ENCODE results near the gene AGR3.

The AGR3 gene

DNA sequence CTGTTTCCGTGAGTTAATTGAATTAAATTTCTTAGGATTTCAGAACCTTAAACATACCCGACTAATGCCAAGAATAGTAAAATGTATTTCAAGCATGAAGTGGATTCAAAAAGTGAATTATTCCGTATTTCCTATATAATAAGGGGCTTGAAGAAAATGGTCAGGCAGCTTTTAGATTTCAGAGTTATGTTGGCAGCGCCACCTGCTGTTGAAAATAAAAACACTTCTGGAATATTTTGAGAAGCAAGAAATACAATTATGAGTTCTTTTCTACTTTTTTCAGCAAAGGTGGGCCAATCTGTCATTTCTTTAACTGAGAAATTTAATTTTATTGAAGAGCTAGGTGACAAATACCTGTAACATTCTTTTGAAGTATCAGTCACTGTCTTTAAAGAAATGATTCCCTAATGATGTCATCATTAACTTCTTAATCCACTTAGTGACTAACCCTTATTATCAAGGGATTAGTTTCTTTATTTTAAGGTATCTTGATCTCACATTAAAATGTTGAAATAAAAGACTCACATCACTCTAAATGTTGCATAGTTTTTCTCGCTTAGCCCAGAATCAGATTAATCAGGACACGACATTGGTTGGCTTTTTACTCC lies 36.6 kb upstream of the AGR3 start:
- Histone ChIP-seq H3K9ac (ENCODE audit: low read length in 5 of 5) (no peak overlapping the region), H3K4me3 (ENCODE audit: low read depth in 1 of 5, low read length in 5 of 5) (no peak overlapping the region), H3K27ac (ENCODE audit: low read depth, low read length) (no peak overlapping the region), H3K27me3 (ENCODE audit: control insufficient read depth in 5 of 5, insufficient read depth in 4 of 5, low read length in 5 of 5) (no peaks in the 10 kb centered on the region), H3K9me3 (ENCODE audit: control insufficient read depth in 5 of 5, low read length in 5 of 5) (no peaks in the 10 kb centered on the region), H3K4me1 (ENCODE audit: control insufficient read depth in 5 of 5, insufficient read depth in 5 of 5, low read length in 5 of 5) (no peaks in the 10 kb centered on the region), H3K36me3 (ENCODE audit: control insufficient read depth in 5 of 5, insufficient read depth in 5 of 5, low read length in 5 of 5) (no peaks in the 10 kb centered on the region)

DNA sequence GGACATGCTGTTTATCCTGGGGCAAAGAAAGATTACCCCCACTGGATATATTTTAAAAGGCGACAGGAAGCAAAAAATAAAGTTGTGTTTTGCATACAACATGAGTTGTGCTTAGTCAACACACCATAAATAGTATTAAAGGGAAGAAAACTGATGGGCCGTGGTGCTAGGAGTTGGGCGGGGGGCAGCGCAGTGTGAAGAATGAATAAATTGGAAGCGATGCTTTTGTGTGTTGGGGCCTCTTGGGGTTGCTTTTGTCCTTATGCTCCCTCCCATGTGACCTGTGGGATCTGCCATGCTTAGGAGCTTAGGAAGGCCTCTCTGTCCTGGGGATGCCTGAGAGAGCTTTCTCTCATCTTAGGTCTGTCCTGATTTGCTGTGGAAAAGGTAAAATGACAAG lies 35.0 kb upstream of the AGR3 start:
- no peak overlapping the region for H3K27ac ChIP-seq (ENCODE audit: low read depth, low read length)
- H3K36me3 ChIP-seq (ENCODE audit: control insufficient read depth in 5 of 5, insufficient read depth in 5 of 5, low read length in 5 of 5) = no peaks in the 10 kb centered on the region
- H3K27me3 ChIP-seq (ENCODE audit: control insufficient read depth in 5 of 5, insufficient read depth in 4 of 5, low read length in 5 of 5) = no peaks in the 10 kb centered on the region
- no peaks in the 10 kb centered on the region for H3K4me1 ChIP-seq (ENCODE audit: control insufficient read depth in 5 of 5, insufficient read depth in 5 of 5, low read length in 5 of 5)
- H3K9ac ChIP-seq (ENCODE audit: low read length in 5 of 5) = no peak overlapping the region
- no peaks in the 10 kb centered on the region for H3K9me3 ChIP-seq (ENCODE audit: control insufficient read depth in 5 of 5, low read length in 5 of 5)
- no peak overlapping the region for H3K4me3 ChIP-seq (ENCODE audit: low read depth in 1 of 5, low read length in 5 of 5)

- Histone ChIP-seq H3K9me3 (ENCODE audit: control insufficient read depth in 5 of 5, low read length in 5 of 5) (no peaks in the 10 kb centered on the region), H3K27me3 (ENCODE audit: control insufficient read depth in 5 of 5, insufficient read depth in 4 of 5, low read length in 5 of 5) (no peaks in the 10 kb centered on the region), H3K36me3 (ENCODE audit: control insufficient read depth in 5 of 5, insufficient read depth in 5 of 5, low read length in 5 of 5) (no peaks in the 10 kb centered on the region), H3K4me3 (ENCODE audit: low read depth in 1 of 5, low read length in 5 of 5) (no peak overlapping the region), H3K9ac (ENCODE audit: low read length in 5 of 5) (no peak overlapping the region), H3K27ac (ENCODE audit: low read depth, low read length) (no peak overlapping the region), H3K4me1 (ENCODE audit: control insufficient read depth in 5 of 5, insufficient read depth in 5 of 5, low read length in 5 of 5) (no peaks in the 10 kb centered on the region)
These were observed 34.4 kb upstream of the AGR3 start for GRCh38 chr7:16916105-16916639.

- Histone ChIP-seq H3K4me3 (ENCODE audit: low read depth in 1 of 5, low read length in 5 of 5) (no peak overlapping the region), H3K4me1 (ENCODE audit: control insufficient read depth in 5 of 5, insufficient read depth in 5 of 5, low read length in 5 of 5) (no peaks in the 10 kb centered on the region), H3K36me3 (ENCODE audit: control insufficient read depth in 5 of 5, insufficient read depth in 5 of 5, low read length in 5 of 5) (no peaks in the 10 kb centered on the region), H3K9me3 (ENCODE audit: control insufficient read depth in 5 of 5, low read length in 5 of 5) (no peaks in the 10 kb centered on the region), H3K9ac (ENCODE audit: low read length in 5 of 5) (no peak overlapping the region), H3K27me3 (ENCODE audit: control insufficient read depth in 5 of 5, insufficient read depth in 4 of 5, low read length in 5 of 5) (no peaks in the 10 kb centered on the region), H3K27ac (ENCODE audit: low read depth, low read length) (no peak overlapping the region)
These were observed 33.6 kb upstream of the AGR3 start for GRCh38 chr7:16915405-16915804.

DNA sequence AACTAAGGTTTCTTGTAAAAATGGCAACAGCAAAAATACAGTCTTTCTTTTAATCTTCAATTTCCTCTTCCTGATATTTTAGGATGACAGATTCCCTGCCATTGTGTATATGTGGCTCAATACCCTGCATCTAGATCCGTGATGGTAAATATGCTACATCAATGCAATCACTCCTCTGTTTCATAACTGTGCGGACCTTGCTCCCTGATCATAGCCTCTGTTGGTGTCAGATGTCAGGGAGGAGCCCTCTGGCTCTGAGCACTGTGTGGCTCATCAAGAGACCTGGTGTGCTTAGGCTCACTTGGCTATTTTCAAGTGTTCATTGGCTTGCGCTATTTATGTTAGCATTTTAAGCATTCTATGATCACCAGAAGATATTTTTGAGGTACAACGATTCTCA lies 33.0 kb upstream of the AGR3 start:
- Histone ChIP-seq H3K27ac (ENCODE audit: low read depth, low read length) (no peak overlapping the region), H3K27me3 (ENCODE audit: control insufficient read depth in 5 of 5, insufficient read depth in 4 of 5, low read length in 5 of 5) (no peaks in the 10 kb centered on the region), H3K36me3 (ENCODE audit: control insufficient read depth in 5 of 5, insufficient read depth in 5 of 5, low read length in 5 of 5) (no peaks in the 10 kb centered on the region), H3K9ac (ENCODE audit: low read length in 5 of 5) (no peak overlapping the region), H3K4me3 (ENCODE audit: low read depth in 1 of 5, low read length in 5 of 5) (no peak overlapping the region), H3K9me3 (ENCODE audit: control insufficient read depth in 5 of 5, low read length in 5 of 5) (no peaks in the 10 kb centered on the region), H3K4me1 (ENCODE audit: control insufficient read depth in 5 of 5, insufficient read depth in 5 of 5, low read length in 5 of 5) (no peaks in the 10 kb centered on the region)

GRCh38 chr7:16913643-16914042 lies 31.9 kb upstream of the AGR3 start:
- Histone ChIP-seq H3K27ac (ENCODE audit: low read depth, low read length) (no peak overlapping the region), H3K9ac (ENCODE audit: low read length in 5 of 5) (no peak overlapping the region)

GRCh38 chr7:16912540-16912939 lies 30.8 kb upstream of the AGR3 start:
- H3K27ac ChIP-seq (ENCODE audit: low read depth, low read length) = no peak overlapping the region
- H3K4me3 ChIP-seq (ENCODE audit: low read depth in 1 of 5, low read length in 5 of 5) = no peak overlapping the region
- H3K36me3 ChIP-seq (ENCODE audit: control insufficient read depth in 5 of 5, insufficient read depth in 5 of 5, low read length in 5 of 5) = no peaks in the 10 kb centered on the region
- no peaks in the 10 kb centered on the region for H3K4me1 ChIP-seq (ENCODE audit: control insufficient read depth in 5 of 5, insufficient read depth in 5 of 5, low read length in 5 of 5)
- no peaks in the 10 kb centered on the region for H3K27me3 ChIP-seq (ENCODE audit: control insufficient read depth in 5 of 5, insufficient read depth in 4 of 5, low read length in 5 of 5)
- no peaks in the 10 kb centered on the region for H3K9me3 ChIP-seq (ENCODE audit: control insufficient read depth in 5 of 5, low read length in 5 of 5)
- no peak overlapping the region for H3K9ac ChIP-seq (ENCODE audit: low read length in 5 of 5)

More at GRCh38 chr7:16913643-16914042, 31.9 kb upstream of the AGR3 start:
- Histone ChIP-seq H3K4me1 (ENCODE audit: control insufficient read depth in 5 of 5, insufficient read depth in 5 of 5, low read length in 5 of 5) (no peaks in the 10 kb centered on the region), H3K27me3 (ENCODE audit: control insufficient read depth in 5 of 5, insufficient read depth in 4 of 5, low read length in 5 of 5) (no peaks in the 10 kb centered on the region), H3K9me3 (ENCODE audit: control insufficient read depth in 5 of 5, low read length in 5 of 5) (no peaks in the 10 kb centered on the region), H3K36me3 (ENCODE audit: control insufficient read depth in 5 of 5, insufficient read depth in 5 of 5, low read length in 5 of 5) (no peaks in the 10 kb centered on the region), H3K4me3 (ENCODE audit: low read depth in 1 of 5, low read length in 5 of 5) (no peak overlapping the region)

GRCh38 chr7:16908561-16908960 lies 26.8 kb upstream of the AGR3 start:
- Histone ChIP-seq H3K27me3 (ENCODE audit: control insufficient read depth in 5 of 5, insufficient read depth in 4 of 5, low read length in 5 of 5) (no peaks in the 10 kb centered on the region), H3K27ac (ENCODE audit: low read depth, low read length) (no peak overlapping the region), H3K9me3 (ENCODE audit: control insufficient read depth in 5 of 5, low read length in 5 of 5) (no peaks in the 10 kb centered on the region), H3K9ac (ENCODE audit: low read length in 5 of 5) (no peak overlapping the region), H3K36me3 (ENCODE audit: control insufficient read depth in 5 of 5, insufficient read depth in 5 of 5, low read length in 5 of 5) (no peaks in the 10 kb centered on the region), H3K4me3 (ENCODE audit: low read depth in 1 of 5, low read length in 5 of 5) (no peak overlapping the region), H3K4me1 (ENCODE audit: control insufficient read depth in 5 of 5, insufficient read depth in 5 of 5, low read length in 5 of 5) (no peaks in the 10 kb centered on the region)

GRCh38 chr7:16905300-16906044 lies 23.7 kb upstream of the AGR3 start:
- Histone ChIP-seq H3K9me3 (ENCODE audit: control insufficient read depth in 5 of 5, low read length in 5 of 5) (no peaks in the 10 kb centered on the region), H3K27me3 (ENCODE audit: control insufficient read depth in 5 of 5, insufficient read depth in 4 of 5, low read length in 5 of 5) (no peaks in the 10 kb centered on the region), H3K9ac (ENCODE audit: low read length in 5 of 5) (no peak overlapping the region), H3K4me1 (ENCODE audit: control insufficient read depth in 5 of 5, insufficient read depth in 5 of 5, low read length in 5 of 5) (no peaks in the 10 kb centered on the region), H3K36me3 (ENCODE audit: control insufficient read depth in 5 of 5, insufficient read depth in 5 of 5, low read length in 5 of 5) (no peaks in the 10 kb centered on the region), H3K4me3 (ENCODE audit: low read depth in 1 of 5, low read length in 5 of 5) (no peak overlapping the region), H3K27ac (ENCODE audit: low read depth, low read length) (no peak overlapping the region)

DNA sequence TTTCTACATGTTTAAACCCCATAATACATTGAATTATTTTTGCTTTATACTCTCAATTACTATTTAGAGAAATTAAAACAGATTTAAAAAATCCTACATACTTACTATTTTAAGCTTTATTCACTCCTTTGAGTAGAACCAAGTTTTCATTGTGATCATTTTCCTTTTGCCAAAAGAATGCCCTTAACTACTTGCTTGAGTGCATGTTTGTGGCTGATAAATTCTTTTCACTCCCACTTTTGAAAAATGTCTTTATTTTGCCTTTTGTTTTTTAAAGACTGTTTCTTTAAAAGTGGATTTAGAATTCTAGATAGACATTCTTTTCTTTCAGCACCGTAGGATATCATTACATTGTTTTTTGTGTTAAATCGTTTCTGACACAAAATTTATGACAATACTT lies 22.3 kb upstream of the AGR3 start:
- no peak overlapping the region for H3K4me3 ChIP-seq (ENCODE audit: low read depth in 1 of 5, low read length in 5 of 5)
- no peaks in the 10 kb centered on the region for H3K4me1 ChIP-seq (ENCODE audit: control insufficient read depth in 5 of 5, insufficient read depth in 5 of 5, low read length in 5 of 5)
- no peaks in the 10 kb centered on the region for H3K36me3 ChIP-seq (ENCODE audit: control insufficient read depth in 5 of 5, insufficient read depth in 5 of 5, low read length in 5 of 5)
- H3K9ac ChIP-seq (ENCODE audit: low read length in 5 of 5) = no peak overlapping the region
- H3K27me3 ChIP-seq (ENCODE audit: control insufficient read depth in 5 of 5, insufficient read depth in 4 of 5, low read length in 5 of 5) = no peaks in the 10 kb centered on the region
- H3K9me3 ChIP-seq (ENCODE audit: control insufficient read depth in 5 of 5, low read length in 5 of 5) = no peaks in the 10 kb centered on the region
- H3K27ac ChIP-seq (ENCODE audit: low read depth, low read length) = no peak overlapping the region
